GM23248 (cell line): ENCODE data around the gene DCUN1D2. TPM values are rescaled to one million over a fixed set of nuclear protein-coding genes. Genes with fewer than 3 reads are reported as not detected.

Source experiments
- DNase-seq: peaks from one replicate; pipeline ENCODE4 v3.0.0-alpha.2; 2015
- H2AFZ ChIP-seq: fragments of 200-600 bp; sonication (generic); 2 replicates; pipeline ENCODE4 v1.6.1; 2016; ENCODE audit warnings: antibody characterized with exemption
- H3F3A ChIP-seq: fragments of 200-600 bp; sonication (generic); 2 replicates; pipeline ENCODE4 v1.6.1; 2016; ENCODE audit warnings: mild to moderate bottlenecking, antibody characterized with exemption, mixed run types; ENCODE audit not compliant: insufficient read depth
- H3K27ac ChIP-seq: fragments of 200-600 bp; sonication (generic); 2 replicates; pipeline ENCODE4 v1.5.1; 2016; ENCODE audit warnings: mild to moderate bottlenecking
- H3K27me3 ChIP-seq: fragments of 200-600 bp; sonication (generic); replicated peaks from 2 replicates; pipeline ENCODE4 v1.6.1; 2016; ENCODE audit warnings: mild to moderate bottlenecking; ENCODE audit not compliant: insufficient read depth
- H3K36me3 ChIP-seq: fragments of 200-600 bp; sonication (generic); 2 replicates; pipeline ENCODE4 v1.6.1; 2016; ENCODE audit warnings: low read depth, mild to moderate bottlenecking
- H3K4me1 ChIP-seq: fragments of 200-600 bp; sonication (generic); 2 replicates; pipeline ENCODE4 v1.6.1; 2016; ENCODE audit warnings: mild to moderate bottlenecking; ENCODE audit not compliant: insufficient read depth
- H3K4me2 ChIP-seq: fragments of 200-600 bp; sonication (generic); one replicate; pipeline ENCODE4 v1.6.1; 2016; ENCODE audit warnings: mild to moderate bottlenecking; ENCODE audit not compliant: unreplicated experiment
- H3K4me3 ChIP-seq: fragments of 200-600 bp; sonication (generic); 2 replicates; pipeline ENCODE4 v1.5.1; 2016; ENCODE audit warnings: mild to moderate bottlenecking
- H3K79me2 ChIP-seq: fragments of 200-600 bp; sonication (generic); 2 replicates; pipeline ENCODE4 v1.6.1; 2016; ENCODE audit warnings: mild to moderate bottlenecking; ENCODE audit not compliant: insufficient read depth
- H3K9ac ChIP-seq: fragments of 200-600 bp; sonication (generic); 2 replicates; pipeline ENCODE4 v1.6.1; 2016; ENCODE audit warnings: mild to moderate bottlenecking
- H3K9me2 ChIP-seq: fragments of 200-600 bp; sonication (generic); 2 replicates; pipeline ENCODE4 v1.6.1; 2016; ENCODE audit warnings: mixed run types, mild to moderate bottlenecking, moderate library complexity; ENCODE audit not compliant: insufficient read depth
- H3K9me3 ChIP-seq: fragments of 200-600 bp; sonication (generic); one replicate; pipeline ENCODE4 v1.6.1; 2017; ENCODE audit warnings: low read depth
- H4K20me1 ChIP-seq: fragments of 200-600 bp; sonication (generic); 2 replicates; pipeline ENCODE4 v1.6.0; 2016; ENCODE audit not compliant: insufficient read depth
- EZH2 ChIP-seq: fragments of 200-600 bp; sonication (generic); IDR thresholded peaks from 2 replicates; pipeline ENCODE4 v1.6.1; 2018; ENCODE audit warnings: antibody characterized with exemption, mild to moderate bottlenecking; ENCODE audit not compliant: insufficient read depth, poor library complexity, severe bottlenecking
- EZH2phosphoT487 ChIP-seq: fragments of 200-600 bp; sonication (generic); IDR thresholded peaks from 2 replicates; pipeline ENCODE4 v1.6.1; 2018; ENCODE audit warnings: antibody characterized with exemption, moderate library complexity, mild to moderate bottlenecking, low read depth; ENCODE audit not compliant: insufficient read depth
- WGBS, 2 experiments: methylation state at CpG; one replicate each; pipeline ENCODE4 v1.1.6; 2015 to 2017; ENCODE audit warnings: low lambda C conversion rate in 2 of 2, low coverage in 1 of 2; ENCODE audit errors: missing lambda C conversion rate in 2 of 2; 5-methylcytosine and 5-hydroxymethylcytosine counted together
- in situ Hi-C: fragments of 300-500 bp; cut with MboI; formaldehyde crosslinking; loops from 2 replicates; pipeline ENCODE4 v1.15.0; 2020
- polyA plus RNA-seq: library from polyadenylated mRNA; unstranded; fragments of >200 nt; fragmentation: Nextera tagmentation; extraction: Ambion mirVana; gene quantifications from 2 replicates; pipeline ENCODE4 v1.2.1, GENCODE V29; 2016
- total RNA-seq: library from RNA; depleted of rRNA; stranded (reverse); fragments of >200 nt; shearing (Covaris generic); gene quantifications from 2 replicates; pipeline ENCODE4 v1.2.3, GENCODE V29; 2014

Gene DCUN1D2
- total and polyA plus RNA-seq, 2 experiments from 2014 or later, result 7.2 to 9.9 TPM

DNA sequence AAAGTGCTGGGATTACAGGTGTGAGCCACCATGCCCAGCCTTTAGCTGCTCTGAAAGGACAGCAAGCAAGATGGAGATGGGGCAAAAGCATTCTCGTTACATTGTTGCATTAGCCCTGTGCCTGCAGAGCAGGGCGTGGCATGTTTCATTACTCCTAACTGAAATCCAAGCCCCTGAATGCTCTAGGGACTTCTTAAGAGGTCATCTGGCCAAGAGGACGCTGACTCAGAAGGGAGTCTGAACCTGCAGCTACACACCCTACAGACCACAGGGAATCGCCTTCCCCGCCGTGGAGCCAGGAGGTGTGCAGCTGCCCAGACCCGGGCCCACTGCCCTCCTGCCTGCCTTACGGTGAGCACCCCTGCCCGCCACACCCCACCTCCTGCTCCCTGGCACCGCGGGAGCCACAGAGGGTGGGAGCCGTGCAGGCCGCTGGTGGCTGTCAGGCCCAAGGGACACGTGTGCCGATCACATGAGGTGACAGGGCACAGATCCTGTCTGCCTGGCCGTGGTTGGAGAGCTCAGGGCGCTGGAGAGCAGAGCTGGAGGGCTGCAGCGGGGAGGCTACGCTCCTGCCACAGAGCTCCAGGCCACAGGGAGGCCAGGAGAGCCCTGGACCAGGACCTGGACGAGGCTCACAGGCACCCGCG is 64.4 kb downstream of the DCUN1D2 start:
- 89 to 90% methylated on average over 22 of the region's 22 CpGs for WGBS, 2 experiments
- Histone ChIP-seq H3K27ac (no peak overlapping the region), H3K4me1 (peaks cover 6% of the 10 kb centered on the region; the same call in 1 of the 2 replicates), H4K20me1 (no peaks in the 10 kb centered on the region), H3K79me2 (no peaks in the 10 kb centered on the region), H3K36me3 (no peaks in the 10 kb centered on the region), H3K4me3 (no peak overlapping the region), H3K27me3 (no peaks in the 10 kb centered on the region), H3K9me3 (no peaks in the 10 kb centered on the region), H3K9me2 (no peaks in the 10 kb centered on the region), H3F3A (0 out of 2 replicates have a peak, but pooled peaks cover 7% of the 10 kb centered on the region), H2AFZ (no peak overlapping the region), H3K9ac (no peak overlapping the region), H3K4me2 (no peak overlapping the region)
- no peak for DNase-seq
- no peak for TF ChIP-seq EZH2
- no peak for TF ChIP-seq EZH2phosphoT487
- in situ Hi-C loops, result no loop called here

DNA sequence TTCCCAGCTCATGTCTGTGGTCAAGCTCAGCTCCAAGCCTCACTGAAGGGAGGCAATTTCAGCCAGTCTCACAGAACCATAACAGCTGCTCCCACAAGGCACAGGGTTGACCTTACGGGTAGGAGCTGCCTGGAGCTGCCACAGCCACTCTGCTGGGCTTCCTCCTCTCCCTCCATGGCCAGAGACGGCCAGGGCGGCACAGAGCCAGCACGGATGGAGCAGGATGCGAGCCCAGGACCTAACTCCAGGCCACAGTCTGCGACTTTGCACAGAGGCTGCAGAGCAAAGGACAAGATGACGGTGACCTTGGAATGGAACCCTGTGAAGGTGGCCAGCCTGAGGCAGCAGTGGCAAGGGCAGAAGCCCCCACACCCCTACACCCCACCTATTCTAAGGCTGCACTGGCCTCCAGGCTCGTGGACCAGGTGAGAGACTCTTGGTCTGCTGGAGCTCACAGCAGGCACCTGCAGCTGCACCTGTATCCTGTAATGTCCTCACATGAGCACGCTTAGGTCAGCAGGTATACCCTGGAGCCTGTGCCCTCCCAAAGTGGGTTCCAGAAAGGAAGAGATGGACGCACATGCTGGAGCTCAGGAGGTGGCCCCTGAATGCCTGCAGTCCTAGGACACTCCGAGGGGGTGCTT is 66.9 kb downstream of the DCUN1D2 start:
- no peak overlapping the region for H3K4me2 ChIP-seq
- DNase-seq, result no peak
- H3K27me3 ChIP-seq, result no peaks in the 10 kb centered on the region
- no peak overlapping the region for H3K4me3 ChIP-seq
- 90 to 93% methylated on average over 11 of the region's 11 CpGs for WGBS, 2 experiments
- H3K4me1 ChIP-seq, result peaks cover 6% of the 10 kb centered on the region; the same call in 1 of the 2 replicates
- TF ChIP-seq EZH2 (no peak), EZH2phosphoT487 (no peak)
- H2AFZ ChIP-seq, result no peak overlapping the region
- H3K36me3 ChIP-seq, result no peaks in the 10 kb centered on the region
- H3K79me2 ChIP-seq, result no peaks in the 10 kb centered on the region
- H3F3A ChIP-seq, result 0 out of 2 replicates have a peak, but pooled peaks cover 7% of the 10 kb centered on the region
- no peaks in the 10 kb centered on the region for H3K9me2 ChIP-seq
- in situ Hi-C loops, result no loop called here
- no peak overlapping the region for H3K27ac ChIP-seq
- H4K20me1 ChIP-seq, result no peaks in the 10 kb centered on the region
- H3K9ac ChIP-seq, result no peak overlapping the region
- H3K9me3 ChIP-seq, result no peaks in the 10 kb centered on the region

DNA sequence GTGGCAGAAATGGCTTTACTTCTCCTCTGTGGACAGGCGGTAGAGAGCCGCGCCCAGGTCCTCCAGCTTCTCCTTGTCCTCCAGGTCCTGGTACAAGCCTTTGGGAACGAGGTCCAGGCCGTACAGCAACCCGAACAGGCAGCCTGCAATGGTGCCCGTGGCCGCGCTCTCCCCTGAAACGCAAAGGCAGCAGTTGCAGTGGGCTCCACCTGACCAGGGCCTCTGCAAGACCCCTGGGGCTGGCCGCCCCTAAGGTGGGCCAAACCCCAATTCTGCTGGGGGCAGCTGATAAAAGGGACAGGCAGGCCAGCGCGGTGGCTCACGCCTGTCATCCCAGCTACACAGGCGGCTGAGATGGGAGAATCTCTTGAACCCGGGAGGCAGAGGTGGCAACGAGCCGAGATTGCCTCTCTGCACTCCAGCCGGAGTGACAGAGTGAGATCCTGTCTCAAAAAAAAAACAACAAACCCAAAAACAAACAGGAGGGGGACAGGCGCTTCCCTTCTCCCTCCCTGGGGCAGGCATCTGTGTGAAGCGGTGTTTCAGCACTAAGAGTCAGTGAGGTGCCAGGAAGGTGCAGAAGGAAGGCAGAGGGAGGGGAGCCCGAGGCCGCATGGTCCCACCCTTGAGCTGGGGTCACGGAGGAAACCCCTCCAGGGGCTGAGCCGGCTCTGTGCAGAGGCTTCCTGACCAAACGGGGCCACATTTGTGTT is 67.5 kb downstream of the DCUN1D2 start:
- no peak for TF ChIP-seq EZH2
- H3K27ac ChIP-seq, result no peak overlapping the region
- H3F3A ChIP-seq, result 0 out of 2 replicates have a peak, but pooled peaks cover 7% of the 10 kb centered on the region
- no peaks in the 10 kb centered on the region for H4K20me1 ChIP-seq
- H3K9me3 ChIP-seq, result no peaks in the 10 kb centered on the region
- H3K4me3 ChIP-seq, result no peak overlapping the region
- no peaks in the 10 kb centered on the region for H3K79me2 ChIP-seq
- no peak overlapping the region for H3K9ac ChIP-seq
- in situ Hi-C loops, result no loop called here
- no peak for DNase-seq
- H2AFZ ChIP-seq, result no peak overlapping the region
- peaks cover 6% of the 10 kb centered on the region; the same call in 1 of the 2 replicates for H3K4me1 ChIP-seq
- no peaks in the 10 kb centered on the region for H3K27me3 ChIP-seq
- no peak overlapping the region for H3K4me2 ChIP-seq
- H3K9me2 ChIP-seq, result no peaks in the 10 kb centered on the region
- no peaks in the 10 kb centered on the region for H3K36me3 ChIP-seq
- 89 to 90% methylated on average over 26 of the region's 26 CpGs for WGBS, 2 experiments

DNA sequence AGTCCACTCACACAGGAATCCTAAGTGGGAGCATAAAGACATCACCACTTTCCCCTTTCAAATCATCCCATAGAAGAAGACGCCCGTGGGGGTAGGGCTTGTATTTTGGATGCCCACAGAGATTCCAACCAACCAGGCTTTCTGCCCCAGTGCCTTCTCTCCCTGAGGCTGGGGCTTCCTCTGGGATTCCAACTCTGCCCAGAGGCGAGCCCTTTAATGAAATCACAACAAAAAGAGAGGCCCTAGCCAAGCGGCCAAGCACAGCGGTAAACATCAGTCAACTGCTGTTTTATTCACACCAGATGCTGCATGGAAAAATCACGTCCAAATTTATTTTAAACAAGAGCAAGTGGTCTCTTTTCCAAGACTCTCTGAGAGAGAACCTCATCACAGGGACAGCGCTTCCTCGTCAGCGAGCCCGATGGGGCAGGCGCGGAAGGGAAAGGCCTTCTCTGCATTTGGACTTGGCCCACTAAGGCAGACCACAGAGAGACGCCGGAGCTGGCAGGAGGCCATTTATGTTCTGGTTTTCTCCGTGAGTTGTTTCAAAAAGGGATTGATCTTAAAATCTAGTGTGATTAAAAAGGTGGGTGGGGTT is 68.7 kb downstream of the DCUN1D2 start:
- Histone ChIP-seq H3K9ac (no peak overlapping the region), H2AFZ (peak overlapping the region; percentile 8; the same call in 1 of the 2 replicates), H3K4me2 (peak overlapping the region; percentile 5), H3K9me3 (no peaks in the 10 kb centered on the region), H3F3A (0 out of 2 replicates have a peak, but pooled peaks cover 7% of the 10 kb centered on the region), H3K36me3 (no peaks in the 10 kb centered on the region), H3K27me3 (no peaks in the 10 kb centered on the region), H4K20me1 (no peaks in the 10 kb centered on the region), H3K4me3 (no peak overlapping the region), H3K79me2 (no peaks in the 10 kb centered on the region), H3K4me1 (peaks cover 6% of the 10 kb centered on the region; the same call in 1 of the 2 replicates), H3K27ac (no peak overlapping the region), H3K9me2 (no peaks in the 10 kb centered on the region)
- 17 to 22% methylated on average over 15 of the region's 15 CpGs for WGBS, 2 experiments
- DNase-seq, result peak; percentile 58
- in situ Hi-C loops, result no loop called here
- TF ChIP-seq EZH2 (no peak), EZH2phosphoT487 (no peak)
